Stimulated activated CD8-positive, alpha-beta memory T cell treated with anti-CD3 and anti-CD28 coated beads, Interleukin-2, amount 100 ng/mL, for 48 hours (primary cell): ENCODE measurements around the gene USP47.

Experiments used
- DNase-seq, 2 donors: peaks; one replicate each; pipeline ENCODE4 v3.0.0-alpha.2; 2020; ENCODE audit warnings: low read depth in 2 of 2

Gene USP47

GRCh38 chr11:11866203-11866602 is 24.4 kb downstream of the USP47 start:
- no peak for DNase-seq

GRCh38 chr11:11867720-11868119 is 25.9 kb downstream of the USP47 start:
- no peak for DNase-seq

- no peak for DNase-seq
These were observed 30.2 kb downstream of the USP47 start for GRCh38 chr11:11871991-11872401.

- no peak for DNase-seq
These were observed 34.7 kb downstream of the USP47 start for GRCh38 chr11:11876458-11876857.

- DNase-seq, result no peak
These were observed 38.4 kb downstream of the USP47 start for GRCh38 chr11:11880179-11880578.

GRCh38 chr11:11882539-11882938 is 40.8 kb downstream of the USP47 start:
- no peak for DNase-seq

GRCh38 chr11:11884351-11884750 is 42.6 kb downstream of the USP47 start:
- DNase-seq, result no peak

- DNase-seq, result no peak
These were observed 43.2 kb downstream of the USP47 start for GRCh38 chr11:11884774-11885481.

GRCh38 chr11:11894486-11894885 is 52.7 kb downstream of the USP47 start:
- no peak for DNase-seq

GRCh38 chr11:11895672-11896071 is 53.9 kb downstream of the USP47 start:
- DNase-seq, result no peak

- DNase-seq, result no peak
These were observed 56.9 kb downstream of the USP47 start for GRCh38 chr11:11898648-11899047.

- DNase-seq, result no peak
These were observed 57.6 kb downstream of the USP47 start for GRCh38 chr11:11899401-11899800.

- no peak for DNase-seq
These were observed 60.2 kb downstream of the USP47 start for GRCh38 chr11:11901929-11902328.

- no peak for DNase-seq
These were observed 68.0 kb downstream of the USP47 start for GRCh38 chr11:11909727-11910126.

- DNase-seq, result no peak
These were observed 68.8 kb downstream of the USP47 start for GRCh38 chr11:11910541-11910940.

GRCh38 chr11:11913395-11913794 is 71.6 kb downstream of the USP47 start:
- DNase-seq, result no peak

GRCh38 chr11:11915625-11916024 is 73.9 kb downstream of the USP47 start:
- no peak for DNase-seq

- no peak for DNase-seq
These were observed 75.2 kb downstream of the USP47 start for GRCh38 chr11:11916981-11917399.

GRCh38 chr11:11923828-11924227 is 82.1 kb downstream of the USP47 start:
- DNase-seq, result no peak

- no peak for DNase-seq
These were observed 88.1 kb downstream of the USP47 start for GRCh38 chr11:11929920-11930319.

GRCh38 chr11:11931461-11932055 is 89.8 kb downstream of the USP47 start:
- no peak for DNase-seq

GRCh38 chr11:11935536-11935935 is 93.8 kb downstream of the USP47 start:
- no peak for DNase-seq

GRCh38 chr11:11937433-11937832 is 95.7 kb downstream of the USP47 start:
- DNase-seq, result no peak

GRCh38 chr11:11937957-11938356 is 96.2 kb downstream of the USP47 start:
- DNase-seq, result no peak
